ENCODE measurements around the gene DNLZ. TPM values are rescaled to one million over a fixed set of nuclear protein-coding genes. Genes with fewer than 3 reads are reported as not detected.

DNLZ gene
- total and polyA plus RNA-seq, 9 of the 15 experiments (the other 6 are each of a cell fraction or from before 2014, with no cell fraction given): 0.17 to 44.6 (median 3.4) TPM

GRCh38 chr9:136377341-136378169 lies 14.0 kb upstream of the DNLZ start:
- Histone ChIP-seq H3K9ac (ENCODE audit: insufficient read depth in 1 of 2, low read depth in 2 of 2, low read length in 2 of 2) (peak overlapping the region in 1 of 2 experiments; percentile 40; a peak in 2 of 4 replicates), H3K36me3 (ENCODE audit: control insufficient read depth, insufficient read depth, low read length) (peaks cover 85% of the 10 kb centered on the region; the same call in 2 of the 3 replicates), H3K4me1 (replicated peaks in 1 of 2; ENCODE audit: control insufficient read depth in 2 of 2, insufficient read depth in 2 of 2, low read length in 2 of 2) (peaks cover 3 to 61% of the 10 kb centered on the region in 2 experiments; a peak in 3 of 5 replicates), H4K20me1 (replicated peaks; ENCODE audit: control insufficient read depth, insufficient read depth, low read length) (no peaks in the 10 kb centered on the region), H3K4me3 (no peak overlapping the region), H3K79me2 (ENCODE audit: control insufficient read depth, insufficient read depth, low read length) (peaks cover 14% of the 10 kb centered on the region), H3K4me2 (ENCODE audit: insufficient read depth, low read length) (no peak overlapping the region), H3K27me3 (ENCODE audit: control insufficient read depth in 2 of 2, insufficient read depth in 2 of 2, low read length in 2 of 2) (no peaks in the 10 kb centered on the region), H2AFZ (ENCODE audit: low read depth, low read length) (no peak overlapping the region), H3K9me1 (ENCODE audit: control insufficient read depth, insufficient read depth, low read length) (no peaks in the 10 kb centered on the region), H3K27ac (ENCODE audit: extremely low read depth, low read depth, low read length) (no peak overlapping the region), H3K9me3 (replicated peaks; ENCODE audit: control insufficient read depth, insufficient read depth, low read depth, low read length) (no peaks in the 10 kb centered on the region)
- no TSS peak for BruUV-seq (replicated peaks)
- 97% methylated on average over 22 of the region's 32 CpGs for WGBS (ENCODE audit: insufficient coverage, low coverage, missing lambda C conversion rate)
- ChIA-PET POLR2A (interaction anchor here (0.7 to 1.9 kb wide), 3 partner anchors 10 to 32 kb away, joined by 3 to 8 read pairs (median 3); no protein-coding TSS in a partner anchor), CTCF (ENCODE audit: low intra/inter-chr PET ratio) (no interaction called here)
- FAIRE-seq (no peak), DNase-seq (ENCODE audit: extremely low read depth in 1 of 4, low spot score in 3 of 4) (no peak), ATAC-seq (no peak)
- intact Hi-C loops (cut with micrococcal nuclease): no loop called here
- TF ChIP-seq POLR2G (IDR thresholded peaks at IDR 0.05; ENCODE audit: low read depth, low read length): peak; percentile 58
- TF ChIP-seq PRDM10 (IDR thresholded peaks at IDR 0.05; ENCODE audit: partially characterized antibody): no peak
- TF ChIP-seq RBFOX2 (IDR thresholded peaks at IDR 0.05; ENCODE audit: low read depth, low read length): peak; percentile 38; the same call in 1 of the 2 replicates
- no peak for TF ChIP-seq MITF (IDR thresholded peaks at IDR 0.05)
- in situ Hi-C loops (cut with MboI): no loop called here

Data from K562 (cell line).